Tibial nerve (tissue), 4 donors: Measurements from ENCODE around the gene IRX2. TPM values are rescaled to one million over a fixed set of nuclear protein-coding genes. Genes with fewer than 3 reads are reported as not detected.

Experiments
- DNase-seq, 2 donors: peaks; one replicate each; pipeline ENCODE4 v3.0.0-alpha.2; 2019; ENCODE audit warnings: low spot score in 2 of 2
- H3K27ac ChIP-seq, 4 donors: fragments of 200-600 bp; sonication (generic) in 3 of 4; one replicate each; pipeline ENCODE4 v1.5.1; 2017 to 2019; ENCODE audit warnings: mild to moderate bottlenecking in 1 of 4
- H3K27me3 ChIP-seq, 2 donors: fragments of 200-600 bp; sonication (generic) in 1 of 2; one replicate each; pipeline versions ENCODE4 v1.5.1 to v1.6.0; 2017 to 2019
- H3K36me3 ChIP-seq, 3 donors: fragments of 200-600 bp; sonication (generic); one replicate each; pipeline ENCODE4 v1.5.1; 2018 to 2019
- H3K4me1 ChIP-seq, 4 donors: fragments of 200-600 bp; sonication (generic) in 3 of 4; one replicate each; pipeline ENCODE4 v1.5.1; 2017 to 2019
- H3K4me3 ChIP-seq, 4 donors: fragments of 200-600 bp; sonication (generic) in 3 of 4; one replicate each; pipeline ENCODE4 v1.5.1; 2017 to 2019; ENCODE audit warnings: mild to moderate bottlenecking in 1 of 4, moderate library complexity in 1 of 4
- H3K9me3 ChIP-seq, 4 donors: fragments of 200-600 bp; sonication (generic) in 3 of 4; one replicate each; pipeline ENCODE4 v1.5.1; 2017 to 2019
- EP300 ChIP-seq, 2 donors: sonication (generic); formaldehyde crosslinking; IDR thresholded peaks; one replicate each; pipeline ENCODE4 v1.6.1; 2017; ENCODE audit warnings: antibody characterized with exemption in 2 of 2, mild to moderate bottlenecking in 1 of 2
- POLR2A ChIP-seq, 2 donors: fragments of 450-650 bp; IDR thresholded peaks; one replicate each; pipeline ENCODE4 v1.6.1; 2017; ENCODE audit warnings: antibody characterized with exemption in 2 of 2, mild to moderate bottlenecking in 2 of 2, moderate library complexity in 2 of 2
- WGBS, 2 donors: methylation state at CpG; one replicate each; pipeline ENCODE4 v1.1.5; 2018; 5-methylcytosine and 5-hydroxymethylcytosine counted together
- total RNA-seq, 4 donors: library from RNA; depleted of rRNA; stranded (reverse); fragments of >200 nt; gene quantifications; one replicate each; pipeline ENCODE4 v1.1.0, GENCODE V29; 2016
- TF ChIP-seq, protein P1 (sequence below), 5 experiments: fragments of 200-600 bp in 3 of 5; fragments of 450-650 bp in 2 of 5; sonication (generic) in 3 of 5; IDR thresholded peaks; one replicate each; pipeline ENCODE4 v1.5.1; 2016 to 2019; ENCODE audit warnings: antibody characterized with exemption in 5 of 5, mild to moderate bottlenecking in 3 of 5, moderate library complexity in 2 of 5

IRX2 gene
- total RNA-seq, 4 donors from 2014 or later, result not detected

DNA sequence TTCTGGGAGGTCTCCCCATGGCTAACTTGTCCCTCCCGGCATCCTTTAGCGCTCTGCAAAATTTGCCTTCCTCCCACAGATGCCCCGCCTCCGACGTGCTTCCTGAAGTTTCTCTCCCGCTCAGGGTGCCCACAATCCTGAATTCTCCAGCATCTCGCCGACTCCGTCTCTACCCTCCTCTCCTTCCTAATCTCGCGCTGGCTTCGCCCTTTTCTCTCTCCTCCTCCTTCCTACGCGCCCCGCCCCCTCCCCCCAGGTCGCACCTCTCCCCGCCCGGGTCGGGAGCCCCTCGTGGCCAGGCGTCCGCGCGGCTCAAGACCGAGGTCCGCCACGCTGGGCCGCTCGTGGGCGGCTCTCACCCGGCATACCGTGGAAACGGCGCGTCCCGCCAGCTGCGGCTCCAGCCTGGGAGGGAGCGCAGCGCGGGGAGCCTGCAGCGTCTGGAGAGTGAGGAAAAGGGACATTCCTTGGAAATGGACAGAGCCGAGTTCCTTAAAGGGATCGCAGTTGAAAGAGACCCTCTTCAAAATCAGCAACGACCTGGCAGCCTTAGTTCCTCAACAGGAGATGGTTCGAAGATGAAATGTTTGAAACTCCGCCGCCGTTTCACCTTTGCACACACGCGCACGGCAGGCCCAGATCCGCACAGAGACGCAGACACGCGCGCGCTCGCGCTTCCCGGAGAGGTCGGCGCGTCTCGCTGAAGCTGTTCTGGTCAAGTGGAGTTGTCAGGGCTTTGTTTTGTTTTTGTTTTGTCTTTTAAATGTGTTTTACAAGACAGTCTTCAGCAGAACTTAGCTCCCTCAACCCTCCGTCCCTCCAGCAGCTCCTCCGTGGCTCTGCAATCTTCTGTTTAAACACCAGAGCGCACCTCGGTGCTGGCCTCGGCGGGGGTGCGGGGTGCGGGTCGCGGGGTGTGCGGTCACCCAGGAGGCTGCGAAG, 5.0 kb upstream of the IRX2 start:
- H3K4me1 ChIP-seq, result peaks cover 0 to 57% (median 13%) of the 10 kb centered on the region in 4 donors
- DNase-seq, result no peak
- no peak for TF ChIP-seq POLR2A (IDR thresholded peaks at IDR 0.05)
- TF ChIP-seq EP300 (IDR thresholded peaks at IDR 0.05), result no peak
- TF ChIP-seq, protein P1, sequence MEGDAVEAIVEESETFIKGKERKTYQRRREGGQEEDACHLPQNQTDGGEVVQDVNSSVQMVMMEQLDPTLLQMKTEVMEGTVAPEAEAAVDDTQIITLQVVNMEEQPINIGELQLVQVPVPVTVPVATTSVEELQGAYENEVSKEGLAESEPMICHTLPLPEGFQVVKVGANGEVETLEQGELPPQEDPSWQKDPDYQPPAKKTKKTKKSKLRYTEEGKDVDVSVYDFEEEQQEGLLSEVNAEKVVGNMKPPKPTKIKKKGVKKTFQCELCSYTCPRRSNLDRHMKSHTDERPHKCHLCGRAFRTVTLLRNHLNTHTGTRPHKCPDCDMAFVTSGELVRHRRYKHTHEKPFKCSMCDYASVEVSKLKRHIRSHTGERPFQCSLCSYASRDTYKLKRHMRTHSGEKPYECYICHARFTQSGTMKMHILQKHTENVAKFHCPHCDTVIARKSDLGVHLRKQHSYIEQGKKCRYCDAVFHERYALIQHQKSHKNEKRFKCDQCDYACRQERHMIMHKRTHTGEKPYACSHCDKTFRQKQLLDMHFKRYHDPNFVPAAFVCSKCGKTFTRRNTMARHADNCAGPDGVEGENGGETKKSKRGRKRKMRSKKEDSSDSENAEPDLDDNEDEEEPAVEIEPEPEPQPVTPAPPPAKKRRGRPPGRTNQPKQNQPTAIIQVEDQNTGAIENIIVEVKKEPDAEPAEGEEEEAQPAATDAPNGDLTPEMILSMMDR (IDR thresholded peaks at IDR 0.05), result no peak
- no peaks in the 10 kb centered on the region for H3K9me3 ChIP-seq
- H3K36me3 ChIP-seq, result no peaks in the 10 kb centered on the region
- H3K4me3 ChIP-seq, result peak overlapping the region in 3 of 4 donors; percentile 5 to 32 (median 22)
- no peak overlapping the region for H3K27ac ChIP-seq
- H3K27me3 ChIP-seq, result peaks cover 0 to 84% of the 10 kb centered on the region in 2 donors
- 2 to 3% methylated on average over 76 of the region's 76 CpGs for WGBS, 2 donors

DNA sequence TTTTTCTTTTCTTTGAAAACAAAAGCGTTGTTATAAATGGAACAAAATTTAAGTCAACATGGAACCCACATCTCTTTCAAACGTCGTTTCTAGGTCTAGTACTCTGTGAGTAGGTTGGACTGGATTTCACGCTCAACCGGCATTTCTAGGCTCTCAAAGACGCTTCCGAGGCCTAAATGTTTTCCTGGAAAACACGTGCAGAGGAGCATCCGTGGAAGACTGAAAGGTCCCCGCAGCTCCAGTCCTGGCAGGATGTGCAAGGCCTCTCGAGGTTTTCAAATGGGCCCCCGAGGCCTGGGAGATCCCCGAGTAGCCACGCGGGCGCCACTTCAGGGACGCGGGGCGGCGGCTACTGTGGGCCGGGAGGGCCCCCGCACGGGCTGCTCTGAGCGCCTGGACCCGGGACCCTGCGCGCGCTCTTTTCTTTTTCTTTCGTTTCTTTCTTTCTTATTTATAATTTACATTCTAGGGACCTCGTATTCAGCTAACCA, 4.2 kb upstream of the IRX2 start:
- 2 to 3% methylated on average over 29 to 30 of the region's 30 CpGs for WGBS, 2 donors
- H3K4me1 ChIP-seq, result peaks cover 0 to 63% (median 13%) of the 10 kb centered on the region in 4 donors
- DNase-seq, result no peak
- TF ChIP-seq EP300 (IDR thresholded peaks at IDR 0.05), result no peak
- no peak for TF ChIP-seq POLR2A (IDR thresholded peaks at IDR 0.05)
- TF ChIP-seq, protein P1 (IDR thresholded peaks at IDR 0.05), result no peak
- peak overlapping the region in 2 of 4 donors; percentile 22 to 32 for H3K4me3 ChIP-seq
- H3K27ac ChIP-seq, result no peak overlapping the region
- no peaks in the 10 kb centered on the region for H3K36me3 ChIP-seq
- H3K9me3 ChIP-seq, result no peaks in the 10 kb centered on the region
- H3K27me3 ChIP-seq, result peaks cover 0 to 84% of the 10 kb centered on the region in 2 donors

DNA sequence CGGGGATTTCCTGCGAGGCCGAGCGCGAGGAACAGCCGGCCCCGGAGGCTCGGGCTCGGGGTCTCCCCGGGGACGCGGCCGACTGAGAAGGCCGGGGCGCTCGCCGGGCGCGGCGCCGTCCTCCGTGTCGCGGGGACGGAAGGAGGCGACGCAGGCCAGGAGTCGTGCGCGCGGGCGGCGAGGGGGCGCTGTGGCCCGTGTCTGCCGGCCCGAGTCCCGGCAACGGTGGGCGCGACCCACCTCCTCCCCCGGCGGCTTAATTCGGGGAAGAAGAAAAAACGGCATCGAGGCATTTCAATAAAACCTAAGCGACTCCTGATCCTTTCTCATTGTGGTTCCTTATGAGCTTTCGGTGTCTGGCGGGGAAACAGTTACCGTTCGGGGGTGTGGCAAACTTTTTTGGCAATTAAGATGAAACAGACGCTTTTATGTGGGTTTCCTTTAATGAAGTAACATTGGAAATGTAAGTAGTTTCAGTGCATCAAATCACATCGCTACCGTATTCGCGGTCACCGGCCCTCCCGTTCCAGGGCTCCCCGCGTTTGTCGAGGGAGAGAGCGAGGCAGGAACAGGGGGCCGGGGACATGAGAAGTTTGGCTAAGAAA, 3.7 kb upstream of the IRX2 start:
- Histone ChIP-seq H3K27me3 (peaks cover 0 to 90% of the 10 kb centered on the region in 2 donors), H3K9me3 (no peaks in the 10 kb centered on the region), H3K27ac (no peak overlapping the region), H3K4me1 (peaks cover 0 to 68% (median 15%) of the 10 kb centered on the region in 4 donors), H3K36me3 (no peaks in the 10 kb centered on the region), H3K4me3 (no peak overlapping the region)
- TF ChIP-seq, protein P1 (IDR thresholded peaks at IDR 0.05), result no peak
- no peak for TF ChIP-seq EP300 (IDR thresholded peaks at IDR 0.05)
- no peak for TF ChIP-seq POLR2A (IDR thresholded peaks at IDR 0.05)
- no peak for DNase-seq
- 6 to 7% methylated on average over 51 to 53 of the region's 63 CpGs for WGBS, 2 donors

DNA sequence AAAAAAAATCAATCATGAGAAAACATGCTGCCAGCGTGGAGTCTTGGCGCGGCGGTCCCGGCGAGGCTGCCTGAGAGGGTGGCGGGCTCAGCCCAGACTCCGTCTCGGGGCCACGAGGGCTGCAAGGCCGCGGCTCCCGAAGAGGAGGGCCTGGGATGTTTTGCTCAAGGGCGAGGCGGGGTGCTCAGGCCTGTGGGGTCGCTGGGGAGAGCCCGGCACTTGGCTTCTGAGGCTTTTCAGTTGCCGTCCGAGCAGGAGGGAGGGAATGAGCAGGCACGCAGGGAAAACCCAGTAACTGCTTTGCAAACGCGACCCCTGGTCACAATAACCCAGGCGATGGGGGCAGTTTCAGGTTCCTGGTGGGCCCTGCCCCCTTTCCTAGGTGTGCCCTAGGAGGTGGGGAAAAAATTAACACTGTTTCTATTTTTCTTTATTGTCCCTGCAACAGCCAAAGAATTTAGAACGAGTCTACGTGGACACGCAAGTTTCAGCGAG, 3.2 kb upstream of the IRX2 start:
- peaks cover 0 to 74% (median 15%) of the 10 kb centered on the region in 4 donors for H3K4me1 ChIP-seq
- WGBS, 2 donors, result 4 to 5% methylated on average over 27 of the region's 27 CpGs
- no peak overlapping the region for H3K27ac ChIP-seq
- H3K27me3 ChIP-seq, result peaks cover 0 to 91% of the 10 kb centered on the region in 2 donors
- H3K36me3 ChIP-seq, result no peaks in the 10 kb centered on the region
- no peak overlapping the region for H3K4me3 ChIP-seq
- H3K9me3 ChIP-seq, result no peaks in the 10 kb centered on the region
- no peak for DNase-seq
- TF ChIP-seq, protein P1 (IDR thresholded peaks at IDR 0.05), result no peak
- TF ChIP-seq EP300 (IDR thresholded peaks at IDR 0.05) (no peak), POLR2A (IDR thresholded peaks at IDR 0.05) (no peak)
